GM19025 (cell line): ENCODE measurements around the gene GSS.

Experiments used
- ATAC-seq: cut with Tn5 transposase; IDR thresholded peaks from one replicate; pipeline ENCODE4 v1.9.1; 2021; ENCODE audit warnings: mild to moderate bottlenecking, low read depth, moderate library complexity; ENCODE audit not compliant: unreplicated experiment

Gene GSS

GRCh38 chr20:34880215-34880850 lies 75.3 kb downstream of the GSS start:
- ATAC-seq = no peak
